ENCODE measurements around the gene SPDYC. TPM values are rescaled to one million over a fixed set of nuclear protein-coding genes. Genes with fewer than 3 reads are reported as not detected.

SPDYC gene
- total and polyA plus RNA-seq, 9 of the 15 experiments (the other 6 are each of a cell fraction or from before 2014, with no cell fraction given): 4.4 to 18.8 (median 9.2) TPM

- TF ChIP-seq, protein P1, sequence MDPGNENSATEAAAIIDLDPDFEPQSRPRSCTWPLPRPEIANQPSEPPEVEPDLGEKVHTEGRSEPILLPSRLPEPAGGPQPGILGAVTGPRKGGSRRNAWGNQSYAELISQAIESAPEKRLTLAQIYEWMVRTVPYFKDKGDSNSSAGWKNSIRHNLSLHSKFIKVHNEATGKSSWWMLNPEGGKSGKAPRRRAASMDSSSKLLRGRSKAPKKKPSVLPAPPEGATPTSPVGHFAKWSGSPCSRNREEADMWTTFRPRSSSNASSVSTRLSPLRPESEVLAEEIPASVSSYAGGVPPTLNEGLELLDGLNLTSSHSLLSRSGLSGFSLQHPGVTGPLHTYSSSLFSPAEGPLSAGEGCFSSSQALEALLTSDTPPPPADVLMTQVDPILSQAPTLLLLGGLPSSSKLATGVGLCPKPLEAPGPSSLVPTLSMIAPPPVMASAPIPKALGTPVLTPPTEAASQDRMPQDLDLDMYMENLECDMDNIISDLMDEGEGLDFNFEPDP (CRISPR knock-in tag; IDR thresholded peaks at IDR 0.05): no peak
- TF ChIP-seq ZNF263 (CRISPR knock-in tag; IDR thresholded peaks at IDR 0.05; ENCODE audit: borderline replicate concordance): no peak; the same call in none of the 2 replicates
- TF ChIP-seq CXXC5 (CRISPR knock-in tag; IDR thresholded peaks at IDR 0.05): peak; percentile 98
- peak in 1 of 2 experiments; percentile 32 for TF ChIP-seq MAZ (CRISPR knock-in tag; conservative IDR thresholded peaks at IDR 0.05 in 1 of 2, IDR thresholded peaks at IDR 0.05 in 1 of 2)
- TF ChIP-seq BHLHE40 (IDR thresholded peaks at IDR 0.05; ENCODE audit: low read length): peak; percentile 83
- TF ChIP-seq THRAP3 (IDR thresholded peaks at IDR 0.05; ENCODE audit: borderline replicate concordance): no peak
- no peak for TF ChIP-seq ZFPM2 (CRISPR knock-in tag; IDR thresholded peaks at IDR 0.05)
- TF ChIP-seq, protein P2, sequence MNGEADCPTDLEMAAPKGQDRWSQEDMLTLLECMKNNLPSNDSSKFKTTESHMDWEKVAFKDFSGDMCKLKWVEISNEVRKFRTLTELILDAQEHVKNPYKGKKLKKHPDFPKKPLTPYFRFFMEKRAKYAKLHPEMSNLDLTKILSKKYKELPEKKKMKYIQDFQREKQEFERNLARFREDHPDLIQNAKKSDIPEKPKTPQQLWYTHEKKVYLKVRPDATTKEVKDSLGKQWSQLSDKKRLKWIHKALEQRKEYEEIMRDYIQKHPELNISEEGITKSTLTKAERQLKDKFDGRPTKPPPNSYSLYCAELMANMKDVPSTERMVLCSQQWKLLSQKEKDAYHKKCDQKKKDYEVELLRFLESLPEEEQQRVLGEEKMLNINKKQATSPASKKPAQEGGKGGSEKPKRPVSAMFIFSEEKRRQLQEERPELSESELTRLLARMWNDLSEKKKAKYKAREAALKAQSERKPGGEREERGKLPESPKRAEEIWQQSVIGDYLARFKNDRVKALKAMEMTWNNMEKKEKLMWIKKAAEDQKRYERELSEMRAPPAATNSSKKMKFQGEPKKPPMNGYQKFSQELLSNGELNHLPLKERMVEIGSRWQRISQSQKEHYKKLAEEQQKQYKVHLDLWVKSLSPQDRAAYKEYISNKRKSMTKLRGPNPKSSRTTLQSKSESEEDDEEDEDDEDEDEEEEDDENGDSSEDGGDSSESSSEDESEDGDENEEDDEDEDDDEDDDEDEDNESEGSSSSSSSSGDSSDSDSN (IDR thresholded peaks at IDR 0.05; ENCODE audit: borderline replicate concordance in 1 of 2, low read depth in 2 of 2, low read length in 2 of 2): 0 out of 4 replicates have a peak, but pooled peaks of 1 of the 2 experiments have one; percentile 74
- no peak for TF ChIP-seq ZNF165 (CRISPR knock-in tag; IDR thresholded peaks at IDR 0.05; ENCODE audit: borderline replicate concordance)
- no peak for TF ChIP-seq ZNF695 (CRISPR knock-in tag; IDR thresholded peaks at IDR 0.05)
- peak; percentile 80 for TF ChIP-seq CTBP1 (IDR thresholded peaks at IDR 0.05; ENCODE audit: borderline replicate concordance)
- no peak for TF ChIP-seq ARHGAP35 (IDR thresholded peaks at IDR 0.05; ENCODE audit: partially characterized antibody)
- TF ChIP-seq, protein P3, sequence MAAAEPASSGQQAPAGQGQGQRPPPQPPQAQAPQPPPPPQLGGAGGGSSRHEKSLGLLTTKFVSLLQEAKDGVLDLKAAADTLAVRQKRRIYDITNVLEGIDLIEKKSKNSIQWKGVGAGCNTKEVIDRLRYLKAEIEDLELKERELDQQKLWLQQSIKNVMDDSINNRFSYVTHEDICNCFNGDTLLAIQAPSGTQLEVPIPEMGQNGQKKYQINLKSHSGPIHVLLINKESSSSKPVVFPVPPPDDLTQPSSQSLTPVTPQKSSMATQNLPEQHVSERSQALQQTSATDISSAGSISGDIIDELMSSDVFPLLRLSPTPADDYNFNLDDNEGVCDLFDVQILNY (CRISPR knock-in tag; IDR thresholded peaks at IDR 0.05): peak; percentile 80; the same call in 1 of the 2 replicates
- TF ChIP-seq SIX5 (IDR thresholded peaks at IDR 0.05; ENCODE audit: borderline replicate concordance in 1 of 2, insufficient read depth in 1 of 2, low read depth in 1 of 2, low read length in 2 of 2): no peak
- TF ChIP-seq ZNF3 (CRISPR knock-in tag; IDR thresholded peaks at IDR 0.05): no peak
- peak; percentile 89 for TF ChIP-seq RBBP5 (IDR thresholded peaks at IDR 0.05; ENCODE audit: borderline replicate concordance, insufficient read depth, low read length, poor library complexity, severe bottlenecking)
- TF ChIP-seq TRIM24 (IDR thresholded peaks at IDR 0.05): no peak
- no peak for TF ChIP-seq HSF4 (CRISPR knock-in tag; IDR thresholded peaks at IDR 0.05; ENCODE audit: borderline replicate concordance)
- no peak for TF ChIP-seq GTF2A2 (tag; IDR thresholded peaks at IDR 0.05)
- TF ChIP-seq BDP1 (IDR thresholded peaks at IDR 0.05; ENCODE audit: insufficient read depth, insufficient read length): no peak
- TF ChIP-seq ZNF830 (CRISPR knock-in tag; IDR thresholded peaks at IDR 0.05): no peak
- no peak for TF ChIP-seq KLF16 (IDR thresholded peaks at IDR 0.05)
These were observed 48.0 kb upstream of the SPDYC start, which contains the start of the genes FAU and MRPL49 (continued) for GRCh38 chr11:65121865-65122696.
